Measurements from ENCODE around the gene CEP350.

DNA sequence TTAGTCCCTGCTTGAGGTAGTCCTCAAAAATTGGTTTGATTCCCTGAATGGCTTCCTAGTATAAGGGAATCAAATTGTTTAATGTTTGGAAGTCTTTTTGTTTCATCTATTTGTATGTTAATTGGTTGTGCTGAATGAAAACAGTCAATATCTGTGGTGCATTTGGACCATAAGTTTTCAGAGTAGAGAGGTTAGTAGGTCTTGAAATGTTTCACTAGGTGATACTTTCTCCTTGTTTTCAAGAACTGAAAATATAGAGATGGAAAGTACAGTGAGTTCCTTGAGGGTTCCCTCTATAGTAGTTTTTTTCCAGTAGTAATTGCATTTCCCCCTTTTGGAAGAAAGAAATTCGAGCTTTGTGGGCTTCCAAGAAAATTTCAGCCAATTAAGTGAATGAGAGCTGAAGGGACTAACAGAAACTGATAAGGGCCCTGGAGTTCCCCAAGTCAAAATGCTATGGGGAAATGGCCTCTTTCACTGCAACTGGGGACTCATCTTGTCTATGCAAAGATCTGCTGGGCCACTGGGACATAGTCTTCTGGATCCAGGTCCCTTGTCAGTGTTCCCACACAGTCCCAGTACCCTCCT lies 18.6 kb upstream of the CEP350 start:
- TF ChIP-seq, protein P1, sequence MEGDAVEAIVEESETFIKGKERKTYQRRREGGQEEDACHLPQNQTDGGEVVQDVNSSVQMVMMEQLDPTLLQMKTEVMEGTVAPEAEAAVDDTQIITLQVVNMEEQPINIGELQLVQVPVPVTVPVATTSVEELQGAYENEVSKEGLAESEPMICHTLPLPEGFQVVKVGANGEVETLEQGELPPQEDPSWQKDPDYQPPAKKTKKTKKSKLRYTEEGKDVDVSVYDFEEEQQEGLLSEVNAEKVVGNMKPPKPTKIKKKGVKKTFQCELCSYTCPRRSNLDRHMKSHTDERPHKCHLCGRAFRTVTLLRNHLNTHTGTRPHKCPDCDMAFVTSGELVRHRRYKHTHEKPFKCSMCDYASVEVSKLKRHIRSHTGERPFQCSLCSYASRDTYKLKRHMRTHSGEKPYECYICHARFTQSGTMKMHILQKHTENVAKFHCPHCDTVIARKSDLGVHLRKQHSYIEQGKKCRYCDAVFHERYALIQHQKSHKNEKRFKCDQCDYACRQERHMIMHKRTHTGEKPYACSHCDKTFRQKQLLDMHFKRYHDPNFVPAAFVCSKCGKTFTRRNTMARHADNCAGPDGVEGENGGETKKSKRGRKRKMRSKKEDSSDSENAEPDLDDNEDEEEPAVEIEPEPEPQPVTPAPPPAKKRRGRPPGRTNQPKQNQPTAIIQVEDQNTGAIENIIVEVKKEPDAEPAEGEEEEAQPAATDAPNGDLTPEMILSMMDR (conservative IDR thresholded peaks at IDR 0.05; ENCODE audit: low read depth, low read length): no peak
- TF ChIP-seq MAZ (IDR thresholded peaks at IDR 0.05; ENCODE audit: borderline replicate concordance, low read depth, low read length) (no peak), MXI1 (IDR thresholded peaks at IDR 0.05; ENCODE audit: borderline replicate concordance, low read depth, low read length) (no peak), RFX5 (IDR thresholded peaks at IDR 0.05; ENCODE audit: low read depth, low read length) (no peak), SMC3 (IDR thresholded peaks at IDR 0.05; ENCODE audit: low read depth, low read length) (no peak), POLR2A (IDR thresholded peaks at IDR 0.05; ENCODE audit: low read depth, low read length) (no peak), RAD21 (IDR thresholded peaks at IDR 0.05; ENCODE audit: low read length) (no peak), FOS (IDR thresholded peaks at IDR 0.05; ENCODE audit: low read depth, low read length) (no peak), CEBPB (IDR thresholded peaks at IDR 0.05; ENCODE audit: low read depth, low read length) (no peak), CHD1 (IDR thresholded peaks at IDR 0.05; ENCODE audit: low read depth, low read length) (no peak), BHLHE40 (IDR thresholded peaks at IDR 0.05; ENCODE audit: low read depth, low read length) (no peak)
- TF ChIP-seq, protein P2, sequence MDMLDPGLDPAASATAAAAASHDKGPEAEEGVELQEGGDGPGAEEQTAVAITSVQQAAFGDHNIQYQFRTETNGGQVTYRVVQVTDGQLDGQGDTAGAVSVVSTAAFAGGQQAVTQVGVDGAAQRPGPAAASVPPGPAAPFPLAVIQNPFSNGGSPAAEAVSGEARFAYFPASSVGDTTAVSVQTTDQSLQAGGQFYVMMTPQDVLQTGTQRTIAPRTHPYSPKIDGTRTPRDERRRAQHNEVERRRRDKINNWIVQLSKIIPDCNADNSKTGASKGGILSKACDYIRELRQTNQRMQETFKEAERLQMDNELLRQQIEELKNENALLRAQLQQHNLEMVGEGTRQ (IDR thresholded peaks at IDR 0.05; ENCODE audit: low read depth, low read length): no peak
